IPS-18a (cell line): ENCODE results near the gene PYGB.

Source experiments
- H3K27ac ChIP-seq: one replicate; pipeline ENCODE4 v1.5.1; 2013; ENCODE audit warnings: low read length
- H3K27me3 ChIP-seq: one replicate; pipeline ENCODE4 v1.6.1; 2013; ENCODE audit warnings: mild to moderate bottlenecking, low read length; ENCODE audit not compliant: control insufficient read depth, insufficient read depth
- H3K36me3 ChIP-seq: one replicate; pipeline ENCODE4 v1.6.1; 2013; ENCODE audit warnings: low read depth, low read length; ENCODE audit not compliant: control insufficient read depth
- H3K4me1 ChIP-seq: one replicate; pipeline ENCODE4 v1.6.1; 2013; ENCODE audit warnings: low read depth, low read length; ENCODE audit not compliant: control insufficient read depth
- H3K4me3 ChIP-seq: one replicate; pipeline ENCODE4 v1.5.1; 2013; ENCODE audit warnings: low read length
- H3K9ac ChIP-seq: one replicate; pipeline ENCODE4 v1.6.1; 2013; ENCODE audit warnings: mild to moderate bottlenecking, low read length, moderate library complexity
- H3K9me3 ChIP-seq: one replicate; pipeline ENCODE4 v1.6.1; 2013; ENCODE audit warnings: low read depth, low read length; ENCODE audit not compliant: control insufficient read depth

The PYGB gene

DNA sequence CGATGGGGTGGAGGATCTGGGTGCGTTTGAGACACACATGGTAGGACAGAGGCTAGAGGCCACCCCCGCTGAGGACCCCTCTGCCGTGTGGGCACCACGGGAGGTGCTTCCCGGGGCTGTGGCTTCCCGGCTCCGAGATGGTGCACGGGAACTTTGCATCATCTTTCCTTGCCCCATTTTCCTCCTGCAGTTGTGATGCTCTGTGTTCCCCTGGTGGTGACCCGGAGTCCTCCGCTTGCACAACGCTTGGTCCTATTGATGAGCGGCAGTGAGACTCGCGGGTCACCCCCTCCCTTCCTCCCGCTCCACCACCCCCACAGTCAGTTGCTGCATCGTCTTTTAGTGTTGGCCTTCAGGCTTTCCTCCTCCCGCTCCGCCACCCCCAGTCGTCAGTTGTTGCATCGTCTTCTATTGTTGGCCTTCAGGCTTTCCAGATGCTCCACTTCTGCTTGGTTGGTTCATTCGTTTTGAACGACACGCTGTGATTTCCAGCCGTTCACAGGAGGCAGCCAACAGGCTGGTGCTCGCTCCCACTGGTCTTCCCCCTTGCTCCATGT lies 37.3 kb downstream of the PYGB start:
- no peaks in the 10 kb centered on the region for H3K4me1 ChIP-seq
- H3K27ac ChIP-seq, result no peak overlapping the region

DNA sequence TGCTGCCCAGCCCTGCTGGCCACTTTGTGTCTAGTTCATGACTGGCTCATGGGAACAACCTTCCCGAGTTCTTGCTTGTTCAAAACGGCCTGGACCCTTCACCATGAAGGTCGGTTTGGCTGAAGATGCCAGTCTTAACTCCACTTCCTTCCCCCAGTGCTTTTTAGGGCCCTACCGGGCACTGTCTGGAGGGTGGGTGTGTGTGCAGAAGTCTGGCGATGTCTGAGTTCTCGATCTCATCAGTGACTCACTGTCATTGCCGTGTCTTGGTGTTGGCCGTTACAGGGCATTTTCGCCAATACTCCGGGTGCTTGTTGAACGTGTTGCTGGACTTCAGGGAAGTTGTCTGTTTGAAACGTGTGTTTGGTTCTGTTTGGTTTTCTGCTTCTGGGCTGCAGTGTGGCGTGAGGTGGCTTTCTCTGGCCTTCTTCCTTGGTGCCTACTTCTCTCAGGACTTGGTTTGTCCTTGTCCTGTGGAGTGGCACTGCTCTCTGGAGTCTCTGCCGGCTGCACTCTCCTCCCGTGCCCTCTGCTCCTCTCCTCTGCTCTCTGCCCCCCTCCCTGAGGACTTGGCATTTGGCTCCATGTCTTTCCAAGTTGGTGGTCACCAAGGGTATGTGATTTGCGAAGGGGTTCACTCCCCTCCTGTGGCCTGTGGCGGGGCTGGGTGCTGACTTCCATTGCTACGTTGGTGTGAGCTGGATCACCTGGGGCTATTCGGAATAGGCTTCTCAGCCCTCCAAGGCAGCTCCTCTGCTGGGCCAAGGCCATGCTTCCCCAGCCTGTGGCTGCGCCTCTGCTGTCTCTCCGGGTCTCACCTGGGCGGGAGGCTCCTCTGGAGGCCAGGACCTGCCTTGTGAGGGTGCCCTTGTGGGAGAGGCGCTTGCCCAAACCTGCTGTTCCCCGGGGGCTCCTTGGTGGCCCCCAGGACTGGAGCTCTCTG lies 38.2 kb downstream of the PYGB start:
- H3K4me3 ChIP-seq, result no peak overlapping the region
- H3K27ac ChIP-seq, result no peak overlapping the region
- H3K9me3 ChIP-seq, result no peaks in the 10 kb centered on the region
- no peaks in the 10 kb centered on the region for H3K27me3 ChIP-seq
- no peaks in the 10 kb centered on the region for H3K4me1 ChIP-seq
- no peak overlapping the region for H3K9ac ChIP-seq
- H3K36me3 ChIP-seq, result peaks cover 22% of the 10 kb centered on the region

More for the DNA sequence above, 37.3 kb downstream of the PYGB start:
- peaks cover 28% of the 10 kb centered on the region for H3K36me3 ChIP-seq
- no peaks in the 10 kb centered on the region for H3K9me3 ChIP-seq
- no peaks in the 10 kb centered on the region for H3K27me3 ChIP-seq
- H3K9ac ChIP-seq, result no peak overlapping the region
- H3K4me3 ChIP-seq, result no peak overlapping the region

DNA sequence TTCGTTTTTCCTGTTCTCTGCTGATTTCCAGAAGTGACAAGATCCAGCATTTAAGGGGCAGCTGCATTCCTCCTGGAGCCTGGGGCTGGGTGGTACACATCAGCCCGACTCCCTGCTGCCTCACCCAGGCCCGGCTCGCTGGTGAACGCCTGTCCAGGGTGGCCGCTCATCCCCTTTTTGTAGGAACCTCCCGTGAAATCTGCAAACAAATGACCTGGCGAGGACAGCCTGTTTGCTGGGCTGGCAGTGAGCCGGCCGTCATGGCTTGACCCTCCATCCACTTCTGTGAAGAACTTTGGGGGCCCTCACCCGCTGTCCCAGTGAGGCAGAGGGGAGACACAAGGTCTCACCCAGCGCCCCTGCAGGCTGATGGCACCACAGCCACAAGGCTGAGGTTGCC lies 39.0 kb downstream of the PYGB start:
- no peak overlapping the region for H3K9ac ChIP-seq
- no peaks in the 10 kb centered on the region for H3K9me3 ChIP-seq
- H3K27me3 ChIP-seq, result no peaks in the 10 kb centered on the region
- H3K27ac ChIP-seq, result no peak overlapping the region
- H3K36me3 ChIP-seq, result peaks cover 22% of the 10 kb centered on the region
- H3K4me3 ChIP-seq, result no peak overlapping the region
- H3K4me1 ChIP-seq, result no peaks in the 10 kb centered on the region

DNA sequence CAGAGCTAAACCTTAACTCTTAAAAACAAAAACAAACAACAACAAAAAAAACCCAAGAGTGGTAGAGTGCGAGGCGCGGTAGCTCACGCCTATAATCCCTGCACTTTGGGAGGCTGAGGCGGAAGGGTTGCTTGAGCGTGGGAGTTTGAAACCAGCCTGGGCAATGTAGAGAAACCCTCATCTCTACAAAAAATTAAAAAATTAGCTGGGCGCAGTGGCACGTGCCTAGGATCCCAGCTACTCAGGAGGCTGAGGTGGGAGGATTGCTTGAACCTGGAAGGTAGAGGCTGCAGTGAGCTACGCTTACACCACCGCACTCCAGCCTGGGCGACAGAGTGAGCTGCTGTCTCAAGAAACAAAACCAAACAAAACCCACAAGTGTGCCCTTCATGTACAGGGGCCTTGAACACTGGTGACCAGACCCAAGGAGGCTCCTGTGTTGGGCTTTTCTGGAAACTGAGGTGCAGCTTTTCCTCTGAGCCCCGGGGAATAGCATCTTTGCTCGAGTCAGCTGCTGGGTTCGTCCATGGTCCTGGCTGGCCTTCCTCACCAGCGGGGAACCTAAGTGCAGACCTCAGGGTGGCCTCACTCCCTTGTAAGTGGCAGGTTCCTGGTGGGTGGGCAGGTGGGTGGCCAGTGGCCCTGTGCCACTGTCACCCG lies 39.9 kb downstream of the PYGB start:
- no peak overlapping the region for H3K27ac ChIP-seq
- no peak overlapping the region for H3K4me3 ChIP-seq
- H3K4me1 ChIP-seq, result no peaks in the 10 kb centered on the region
- H3K9ac ChIP-seq, result no peak overlapping the region
- H3K36me3 ChIP-seq, result peaks cover 22% of the 10 kb centered on the region
- H3K9me3 ChIP-seq, result no peaks in the 10 kb centered on the region
- no peaks in the 10 kb centered on the region for H3K27me3 ChIP-seq

DNA sequence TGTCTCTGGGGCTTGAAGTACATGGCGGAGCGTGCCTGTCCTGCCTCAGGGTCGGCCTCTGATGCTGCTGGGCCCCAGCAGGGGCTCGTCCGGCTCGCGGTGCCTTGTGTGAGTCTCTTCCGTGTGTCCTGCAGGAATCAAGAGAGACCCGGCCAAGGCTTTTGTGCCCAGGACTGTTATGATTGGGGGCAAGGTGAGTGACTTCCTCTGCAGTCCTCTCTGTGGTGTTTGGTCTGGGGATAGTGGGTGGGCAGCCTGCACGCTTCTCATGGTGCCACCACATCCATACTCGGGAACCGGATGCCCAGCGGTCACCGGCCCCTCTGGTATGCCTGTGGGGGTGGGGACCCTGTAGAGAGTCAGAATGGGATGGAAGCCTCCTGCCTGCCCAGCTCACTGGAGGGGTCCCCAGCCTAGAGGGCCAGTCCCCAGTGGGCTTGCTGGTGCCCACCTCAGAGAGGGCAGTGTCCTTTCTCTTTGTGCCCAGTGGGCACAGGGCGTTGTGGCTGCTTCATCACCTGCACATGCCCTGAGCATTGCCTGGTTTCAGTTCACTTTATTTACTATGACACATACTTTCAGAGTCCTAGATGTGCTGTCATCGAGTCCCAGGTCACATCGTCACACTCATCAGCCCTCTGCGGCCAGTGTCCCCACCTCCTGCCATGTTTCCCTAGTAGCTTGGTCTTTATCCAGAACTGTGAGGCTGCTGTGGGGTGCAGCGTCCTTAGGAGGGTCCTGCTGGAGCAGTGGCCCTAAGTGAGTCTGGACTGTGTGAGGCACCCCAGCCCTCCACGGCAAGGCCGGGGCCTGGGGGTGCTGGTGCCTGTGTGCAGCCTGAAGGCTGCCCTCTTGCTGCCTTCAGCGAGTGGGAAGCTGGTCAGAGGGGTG lies 40.7 kb downstream of the PYGB start:
- H3K4me1 ChIP-seq, result no peaks in the 10 kb centered on the region
- no peak overlapping the region for H3K9ac ChIP-seq
- no peak overlapping the region for H3K4me3 ChIP-seq
- no peak overlapping the region for H3K27ac ChIP-seq
- H3K27me3 ChIP-seq, result no peaks in the 10 kb centered on the region
- peaks cover 22% of the 10 kb centered on the region for H3K36me3 ChIP-seq
- no peaks in the 10 kb centered on the region for H3K9me3 ChIP-seq

DNA sequence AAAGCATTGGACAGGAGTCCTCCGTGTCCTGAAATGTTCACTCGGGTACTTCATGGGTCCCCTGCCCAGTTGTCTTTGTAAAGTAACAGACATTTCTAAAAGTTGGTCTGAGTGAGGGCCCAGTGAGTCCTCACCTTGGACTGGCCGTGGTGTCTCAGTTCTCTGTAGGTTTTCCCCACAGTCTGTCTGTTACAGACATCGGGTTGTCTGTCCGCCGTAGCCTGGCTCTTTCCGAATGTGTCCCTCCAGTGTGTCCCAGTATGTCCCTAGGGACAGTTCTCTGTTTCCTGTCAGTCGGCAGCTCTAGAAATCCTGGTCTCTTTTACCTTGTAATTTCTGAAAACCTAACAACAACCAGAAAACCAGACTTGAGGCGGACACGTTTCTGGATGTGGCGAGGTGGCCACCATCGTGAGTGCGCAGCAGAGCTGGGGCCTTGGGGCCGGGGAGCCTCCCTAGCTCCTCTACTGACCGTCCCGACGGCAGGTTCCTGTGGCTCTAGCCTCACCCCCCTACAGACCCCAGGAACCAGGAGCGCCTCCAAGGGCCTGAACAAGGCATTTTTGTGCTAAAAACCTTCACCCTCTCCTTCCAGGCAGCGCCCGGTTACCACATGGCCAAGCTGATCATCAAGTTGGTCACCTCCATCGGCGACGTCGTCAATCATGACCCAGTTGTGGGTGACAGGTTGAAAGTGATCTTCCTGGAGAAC lies 42.2 kb downstream of the PYGB start:
- no peak overlapping the region for H3K9ac ChIP-seq
- no peaks in the 10 kb centered on the region for H3K9me3 ChIP-seq
- H3K4me3 ChIP-seq, result no peak overlapping the region
- no peak overlapping the region for H3K27ac ChIP-seq
- peaks cover 3% of the 10 kb centered on the region for H3K4me1 ChIP-seq
- no peaks in the 10 kb centered on the region for H3K27me3 ChIP-seq
- H3K36me3 ChIP-seq, result peaks cover 14% of the 10 kb centered on the region

DNA sequence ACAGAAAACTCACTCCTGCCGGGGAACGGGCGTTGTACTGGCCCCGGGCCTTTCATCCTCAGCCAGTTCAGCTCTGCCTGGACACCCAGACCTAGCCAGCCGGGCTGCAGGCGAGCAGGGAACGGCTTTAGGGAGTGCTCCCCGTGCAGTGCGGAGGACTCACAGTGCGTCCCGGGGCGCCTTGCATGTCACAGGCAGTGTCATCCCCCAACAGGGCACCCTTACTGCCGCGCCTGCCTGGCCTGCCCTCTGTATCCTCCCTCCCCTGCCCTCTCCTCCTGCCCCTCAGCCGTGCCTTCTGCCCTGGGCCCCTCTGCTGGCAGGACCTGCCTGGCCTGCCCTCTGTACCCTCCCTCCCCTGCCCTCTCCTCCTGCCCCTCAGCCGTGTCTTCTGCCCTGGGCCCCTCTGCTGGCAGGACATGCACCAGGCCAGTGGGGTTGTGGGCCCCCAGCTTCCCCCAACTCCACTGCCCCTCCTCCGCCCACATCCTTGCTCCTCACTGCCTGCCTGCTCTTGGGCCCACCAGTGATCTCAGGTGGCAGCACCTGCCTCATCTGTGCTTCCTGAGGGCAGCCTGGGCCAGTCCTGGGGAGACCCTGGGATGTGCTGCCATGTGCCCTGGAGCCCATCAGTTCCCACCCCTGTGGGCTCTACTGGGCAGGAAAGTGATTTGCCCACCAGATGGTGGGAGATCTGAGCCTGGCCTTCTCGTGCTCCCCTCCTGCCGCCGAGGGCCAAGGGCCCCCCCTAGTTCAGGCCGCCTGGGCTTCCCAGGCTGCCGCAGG lies 43.0 kb downstream of the PYGB start:
- no peaks in the 10 kb centered on the region for H3K27me3 ChIP-seq
- peaks cover 3% of the 10 kb centered on the region for H3K4me1 ChIP-seq
- peaks cover 10% of the 10 kb centered on the region for H3K36me3 ChIP-seq
- H3K9ac ChIP-seq, result no peak overlapping the region
- H3K4me3 ChIP-seq, result no peak overlapping the region
- no peaks in the 10 kb centered on the region for H3K9me3 ChIP-seq
- H3K27ac ChIP-seq, result no peak overlapping the region

DNA sequence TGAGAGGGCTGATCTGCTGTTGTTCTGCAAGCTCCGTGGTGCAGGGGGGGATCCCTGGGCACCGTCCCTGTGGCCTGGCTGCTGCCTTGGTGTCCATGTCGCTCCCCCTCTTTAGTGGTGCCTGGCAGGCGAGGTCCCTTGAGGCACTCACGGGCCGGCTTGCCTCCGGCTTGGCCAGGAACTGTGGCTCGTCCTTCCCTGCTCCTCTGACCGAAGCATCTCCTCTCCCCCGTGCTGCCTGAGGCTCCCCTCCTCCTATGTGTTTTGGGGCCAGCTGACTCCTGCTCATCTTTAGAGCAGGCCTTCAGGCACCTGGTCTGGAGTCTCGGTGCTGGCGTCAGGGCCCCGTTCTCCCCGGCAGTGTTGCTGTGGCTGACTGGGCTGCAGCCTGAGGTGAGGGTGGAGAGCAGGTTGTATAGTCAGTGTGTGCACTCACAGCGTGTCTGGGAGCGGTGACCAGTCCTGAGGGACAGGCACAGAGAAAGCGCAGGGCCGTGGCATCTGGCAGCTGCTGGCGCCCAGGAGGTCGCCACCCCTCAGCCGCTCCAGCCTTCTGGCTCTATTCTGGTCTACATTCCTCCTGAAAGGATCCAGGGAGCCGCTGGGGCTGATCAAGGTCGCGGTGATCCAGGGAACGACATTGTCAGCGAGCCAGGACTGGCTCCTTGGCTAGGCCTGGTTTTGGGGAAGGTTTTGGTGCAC lies 43.7 kb downstream of the PYGB start:
- H3K9me3 ChIP-seq, result no peaks in the 10 kb centered on the region
- H3K27ac ChIP-seq, result no peak overlapping the region

DNA sequence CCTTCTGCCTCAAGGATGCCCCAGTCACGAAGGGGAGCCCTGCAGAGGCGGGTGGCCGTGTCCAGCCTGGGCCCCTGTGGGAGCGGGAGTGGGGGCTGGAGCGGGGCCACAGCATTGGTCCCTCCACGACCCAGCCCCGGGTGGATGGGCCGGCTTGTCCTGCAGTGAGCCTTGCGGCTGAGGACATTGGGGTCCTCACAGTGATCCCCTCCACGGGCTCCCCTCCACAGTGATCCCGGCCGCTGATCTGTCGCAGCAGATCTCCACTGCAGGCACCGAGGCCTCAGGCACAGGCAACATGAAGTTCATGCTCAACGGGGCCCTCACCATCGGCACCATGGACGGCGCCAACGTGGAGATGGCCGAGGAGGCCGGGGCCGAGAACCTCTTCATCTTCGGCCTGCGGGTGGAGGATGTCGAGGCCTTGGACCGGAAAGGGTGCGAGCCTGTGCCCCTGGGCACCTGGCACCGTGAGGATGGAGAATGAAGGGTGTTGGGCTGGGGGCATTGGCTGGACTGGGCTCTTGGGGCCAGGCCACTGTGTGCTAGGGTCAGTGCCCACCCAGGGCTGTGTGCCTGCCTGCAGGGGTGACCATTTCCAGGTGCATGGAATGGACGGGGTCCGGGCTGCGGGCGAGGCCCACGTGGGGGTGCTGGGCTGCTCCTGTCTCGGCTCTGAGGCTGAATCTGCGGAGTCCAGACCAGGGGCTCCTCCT lies 44.4 kb downstream of the PYGB start:
- Histone ChIP-seq H3K9me3 (no peaks in the 10 kb centered on the region), H3K9ac (no peak overlapping the region), H3K4me3 (no peak overlapping the region), H3K27me3 (no peaks in the 10 kb centered on the region), H3K27ac (no peak overlapping the region), H3K4me1 (peaks cover 3% of the 10 kb centered on the region), H3K36me3 (peaks cover 13% of the 10 kb centered on the region)

More for the DNA sequence above, 43.7 kb downstream of the PYGB start:
- Histone ChIP-seq H3K4me1 (peaks cover 3% of the 10 kb centered on the region), H3K36me3 (peaks cover 14% of the 10 kb centered on the region), H3K9ac (no peak overlapping the region), H3K27me3 (no peaks in the 10 kb centered on the region), H3K4me3 (no peak overlapping the region)
